ENCODE results near the gene COL5A1.
"Not testable (repeated sequence)": the region's sequence is repeated elsewhere in the genome, so short reads cannot be mapped to it uniquely, and the experiment has no call there.

Gene COL5A1

GRCh38 chr9:134693641-134694367 lies 52.2 kb downstream of the COL5A1 start:
- DNase-seq, result no peak

DNA sequence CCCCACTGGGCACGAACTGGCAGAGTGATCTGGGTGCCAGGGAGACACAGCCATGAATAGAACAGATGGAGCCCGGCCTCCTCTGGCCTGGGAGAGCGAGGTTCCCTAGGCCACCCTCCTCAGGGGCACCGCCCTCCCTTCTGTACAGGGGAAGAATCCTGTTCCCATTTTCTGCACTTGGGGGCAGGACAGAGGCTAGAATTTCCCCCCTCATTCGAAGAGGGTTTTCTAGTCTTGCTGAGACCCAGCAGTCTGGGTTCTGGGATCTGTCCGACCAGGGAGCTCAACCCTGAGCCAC lies 52.7 kb downstream of the COL5A1 start:
- DNase-seq, result no peak

GRCh38 chr9:134694714-134695113 lies 53.1 kb downstream of the COL5A1 start:
- no peak for DNase-seq

- no peak for DNase-seq
Observed at GRCh38 chr9:134695144-134695543, 53.5 kb downstream of the COL5A1 start.

DNA sequence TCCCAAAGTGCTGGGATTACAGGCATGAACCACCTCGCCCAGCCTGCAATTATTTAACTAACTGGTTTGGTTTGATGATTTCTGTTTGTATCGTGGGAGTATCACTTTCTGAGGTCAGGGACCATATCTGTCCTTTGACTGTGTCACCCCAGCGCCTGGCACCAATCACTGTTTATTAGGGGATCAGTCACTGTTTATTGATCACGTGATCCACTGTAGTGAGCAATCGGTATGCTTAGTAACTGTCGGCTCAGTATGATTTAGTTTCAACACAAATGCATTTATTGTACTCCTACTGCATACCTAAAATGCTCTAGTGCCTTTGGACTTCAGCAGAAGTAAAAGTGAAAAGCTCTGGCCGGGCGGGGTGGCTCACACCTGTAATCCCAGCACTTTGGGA lies 54.8 kb downstream of the COL5A1 start:
- DNase-seq, result no peak

DNA sequence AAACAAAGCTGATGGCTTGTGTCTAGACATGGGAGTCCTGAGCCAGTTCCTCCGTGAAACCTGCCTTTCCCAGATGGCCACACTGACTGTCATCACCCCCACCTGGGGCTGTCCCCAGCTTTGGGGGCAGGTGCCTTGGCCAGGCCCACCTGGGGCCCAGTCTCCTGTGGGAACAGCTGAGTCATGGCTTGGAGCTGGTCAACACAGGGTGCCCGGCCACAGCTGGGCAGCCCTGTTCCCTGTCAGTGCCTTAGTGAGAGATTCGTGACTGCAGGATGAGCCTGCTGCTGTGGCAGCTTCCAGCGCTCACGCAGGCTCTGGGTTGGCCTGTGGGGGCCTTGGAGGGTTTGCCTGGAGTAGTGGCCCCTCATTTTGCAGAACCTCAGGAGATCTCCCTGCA lies 56.5 kb downstream of the COL5A1 start:
- no peak for DNase-seq

- DNase-seq, result no peak
Observed at GRCh38 chr9:134698587-134699342, 57.2 kb downstream of the COL5A1 start.

- DNase-seq, result no peak
Observed at GRCh38 chr9:134699343-134699740, 57.7 kb downstream of the COL5A1 start.

GRCh38 chr9:134700636-134701350 lies 59.2 kb downstream of the COL5A1 start:
- no peak for DNase-seq

GRCh38 chr9:134701581-134702259 lies 60.1 kb downstream of the COL5A1 start:
- no peak for DNase-seq

DNA sequence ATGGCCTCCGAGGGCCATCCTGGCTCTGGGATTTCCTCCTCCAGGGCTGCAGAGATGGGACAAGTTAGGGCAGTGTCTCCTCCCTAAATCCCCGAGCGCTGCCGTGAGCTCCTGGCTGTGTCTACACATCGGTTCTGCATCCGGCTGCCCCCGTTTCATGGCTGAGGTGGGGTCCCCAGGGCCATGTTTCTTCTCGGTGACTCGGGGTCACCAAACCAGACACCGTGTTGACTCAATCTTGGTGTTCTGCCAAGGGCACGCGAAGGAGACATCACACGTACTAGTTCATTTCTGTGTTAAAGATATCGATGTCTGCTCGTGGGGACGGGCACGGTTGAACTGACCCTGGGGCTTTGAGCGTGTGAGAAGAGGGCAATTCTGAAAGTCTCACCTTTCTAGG lies 60.7 kb downstream of the COL5A1 start:
- no peak for DNase-seq

DNA sequence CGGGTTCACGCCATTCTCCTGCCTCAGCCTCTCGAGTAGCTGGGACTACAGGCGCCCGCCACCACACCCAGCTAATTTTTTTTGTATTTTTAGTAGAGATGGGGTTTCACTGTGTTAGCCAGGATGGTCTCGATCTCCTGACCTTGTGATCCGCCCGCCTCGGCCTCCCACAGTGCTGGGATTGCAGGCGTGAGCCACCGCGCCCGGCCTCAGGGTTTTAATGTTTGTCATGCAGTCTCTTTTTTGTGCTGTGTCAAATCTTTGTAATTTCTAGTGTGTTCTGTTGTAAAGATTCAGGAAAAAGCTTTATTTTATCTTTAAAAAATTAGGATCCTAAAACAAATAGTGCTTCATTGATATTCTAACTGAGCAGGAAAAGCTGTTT lies 62.1 kb downstream of the COL5A1 start:
- DNase-seq, result not testable (repeated sequence)

GRCh38 chr9:134704498-134704897 lies 62.9 kb downstream of the COL5A1 start:
- no peak for DNase-seq

DNA sequence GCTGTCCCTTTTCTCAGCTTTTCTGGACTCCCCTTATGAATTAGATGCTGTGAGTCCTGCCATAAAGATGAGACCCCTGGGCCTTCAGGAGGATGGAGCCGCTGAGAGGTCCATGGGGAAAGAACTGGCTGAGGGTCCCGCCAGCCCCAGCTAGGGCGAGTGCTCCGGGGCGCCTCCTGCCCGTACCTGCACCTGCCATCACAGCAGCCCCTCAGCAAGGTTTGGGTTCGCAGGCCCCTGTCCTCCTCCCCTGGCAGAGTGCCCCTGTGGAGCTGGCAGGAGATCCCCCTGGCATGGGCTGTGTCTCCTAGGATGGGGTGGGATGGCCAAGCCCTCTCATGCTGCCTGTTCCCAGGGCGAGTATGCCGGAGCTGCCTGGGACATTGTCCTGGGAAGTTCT lies 64.2 kb downstream of the COL5A1 start:
- no peak for DNase-seq

GRCh38 chr9:134706522-134706921 lies 64.9 kb downstream of the COL5A1 start:
- DNase-seq, result no peak

GRCh38 chr9:134707031-134707680 lies 65.6 kb downstream of the COL5A1 start:
- no peak for DNase-seq

DNA sequence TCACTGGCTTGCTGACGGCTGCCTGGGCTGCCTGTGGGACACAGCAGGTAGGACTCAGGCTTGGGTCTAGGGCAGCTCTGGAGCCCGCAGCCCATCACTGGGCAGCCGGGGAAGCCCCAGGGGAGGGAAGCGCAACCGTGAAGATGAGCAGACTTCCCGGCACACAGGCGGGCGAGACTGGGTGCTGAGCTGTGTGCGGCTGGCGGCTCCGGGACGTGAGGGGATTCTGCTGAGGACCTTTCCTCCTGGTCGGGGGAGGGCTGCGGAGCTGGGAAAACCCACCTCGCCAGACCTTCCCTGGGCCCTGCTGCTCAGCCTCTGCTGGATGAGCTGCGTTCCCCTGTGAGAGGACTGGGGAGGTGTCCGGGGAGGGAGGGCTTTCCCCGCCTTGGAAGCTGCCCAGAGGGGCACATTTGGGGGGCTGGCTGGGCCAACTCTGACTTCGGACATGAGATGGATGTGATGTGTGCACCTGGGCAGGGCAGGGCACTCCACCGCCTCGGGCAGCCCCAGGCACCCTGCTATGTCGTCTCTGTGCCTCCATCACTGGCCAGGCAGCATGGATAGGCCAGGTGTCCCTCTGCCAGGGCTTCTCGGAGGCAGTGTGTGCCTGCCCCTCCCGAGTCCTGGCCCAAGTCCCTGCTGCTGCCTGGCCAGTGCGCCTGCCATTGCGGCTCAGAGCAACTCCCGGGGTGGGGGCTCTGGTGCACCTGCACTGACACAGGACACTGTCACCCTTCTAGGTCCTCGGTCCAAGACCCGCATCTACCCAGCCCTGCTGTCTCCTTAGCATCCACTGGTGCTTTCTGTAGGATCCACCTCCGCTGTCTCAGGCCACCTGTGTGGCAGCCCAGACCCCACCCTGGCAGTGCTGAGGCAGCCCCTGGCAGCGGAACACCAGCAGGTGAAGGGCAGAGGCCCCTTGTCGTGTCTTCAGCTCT lies 66.4 kb downstream of the COL5A1 start:
- no peak for DNase-seq

GRCh38 chr9:134708672-134709038 lies 67.1 kb downstream of the COL5A1 start:
- no peak for DNase-seq

GRCh38 chr9:134709512-134710270 lies 68.1 kb downstream of the COL5A1 start:
- no peak for DNase-seq

DNA sequence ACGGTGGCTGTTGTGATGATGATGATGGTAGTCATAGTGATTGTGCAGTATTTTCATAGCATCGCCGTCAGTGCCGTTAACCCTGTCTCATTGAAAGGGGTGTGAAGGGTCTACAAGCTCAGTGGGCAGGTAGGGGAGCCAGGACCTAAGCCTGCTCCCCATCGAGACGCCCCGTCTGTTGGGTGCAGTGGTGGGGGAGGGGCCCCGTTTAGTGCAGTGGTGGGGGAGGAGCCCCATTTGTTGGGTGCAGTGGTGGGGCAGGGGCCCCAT lies 68.6 kb downstream of the COL5A1 start:
- no peak for DNase-seq

DNA sequence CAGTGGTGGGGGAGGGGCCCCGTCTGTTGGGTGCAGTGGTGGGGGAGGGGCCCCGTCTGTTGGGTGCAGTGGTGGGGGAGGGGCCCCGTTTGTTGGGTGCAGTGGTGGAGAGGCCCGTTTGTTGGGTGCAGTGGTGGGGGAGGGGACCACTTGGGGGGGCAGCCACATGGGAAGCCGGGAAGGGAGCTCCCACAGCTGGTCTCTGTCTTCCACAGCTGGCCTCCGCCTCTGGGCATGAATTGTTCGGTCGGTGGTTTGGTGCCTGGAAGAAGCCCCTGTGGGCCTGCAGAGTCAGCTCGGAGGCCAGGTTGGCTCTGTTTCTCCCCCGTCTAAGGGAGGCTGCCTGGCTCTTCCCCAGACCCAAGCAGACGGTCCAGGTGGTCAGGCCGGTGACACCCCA lies 69.3 kb downstream of the COL5A1 start:
- DNase-seq, result no peak

All from NCI-H2081 treated with DMSO at 0.1 percent for 48 hours (cell line).